GM12892 (cell line): ENCODE data around the gene RPE.

Source experiments
- POLR2A ChIP-seq: IDR thresholded peaks from 2 replicates; pipeline ENCODE4 v1.6.1; 2011; ENCODE audit warnings: low read depth, low read length, control low read depth
- POLR2AphosphoS5 ChIP-seq: IDR thresholded peaks from 2 replicates; pipeline ENCODE4 v1.6.1; 2011; ENCODE audit warnings: low read depth, low read length, control low read depth
- TAF1 ChIP-seq: IDR thresholded peaks from 2 replicates; pipeline ENCODE4 v1.6.1; 2011; ENCODE audit warnings: low read depth, mild to moderate bottlenecking, control low read depth, low read length, borderline replicate concordance

DNA sequence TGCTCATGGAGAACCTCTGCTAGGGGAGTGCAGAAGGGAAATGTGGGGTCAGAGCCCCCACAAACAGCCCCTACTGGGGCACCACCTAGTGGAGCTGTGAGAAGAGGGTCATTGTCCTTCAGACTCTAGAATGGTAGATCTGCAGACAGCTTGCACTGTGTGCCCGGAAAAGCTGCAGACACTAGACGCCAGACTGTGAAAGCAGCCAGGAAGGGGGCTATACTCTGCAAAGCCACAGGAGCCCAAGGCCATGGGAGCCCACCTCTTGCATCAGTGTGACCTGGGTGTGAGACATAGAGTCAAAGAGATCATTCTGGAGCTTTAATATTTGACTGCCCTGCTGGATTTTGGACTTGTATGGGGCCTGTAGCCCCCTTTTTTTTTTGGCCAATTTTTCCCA is 60.9 kb downstream of the RPE start:
- TF ChIP-seq POLR2A, result no peak
- TF ChIP-seq POLR2AphosphoS5, result no peak
- TF ChIP-seq TAF1, result no peak
